ENCODE data around the gene C18orf63.

DNA sequence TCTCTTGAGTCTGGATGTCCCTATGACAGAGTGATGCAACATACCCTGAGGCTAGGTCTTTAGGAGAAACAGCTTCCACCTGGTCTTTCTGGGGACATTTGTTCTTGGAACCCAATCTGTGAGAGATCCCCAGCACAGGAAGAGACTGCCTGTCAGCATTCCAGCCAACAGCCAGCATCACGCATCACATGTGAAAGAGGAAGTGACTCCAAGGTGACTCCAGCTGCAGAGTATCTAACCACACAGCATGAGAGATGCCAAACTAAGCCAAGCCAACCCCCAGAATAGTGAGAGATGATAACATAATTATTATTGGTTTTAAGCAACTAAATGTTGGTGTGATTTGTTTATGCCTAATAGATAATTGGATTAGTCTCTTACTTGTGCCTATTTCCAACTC lies 35.7 kb downstream of the C18orf63 start:
- TF ChIP-seq, protein P1, sequence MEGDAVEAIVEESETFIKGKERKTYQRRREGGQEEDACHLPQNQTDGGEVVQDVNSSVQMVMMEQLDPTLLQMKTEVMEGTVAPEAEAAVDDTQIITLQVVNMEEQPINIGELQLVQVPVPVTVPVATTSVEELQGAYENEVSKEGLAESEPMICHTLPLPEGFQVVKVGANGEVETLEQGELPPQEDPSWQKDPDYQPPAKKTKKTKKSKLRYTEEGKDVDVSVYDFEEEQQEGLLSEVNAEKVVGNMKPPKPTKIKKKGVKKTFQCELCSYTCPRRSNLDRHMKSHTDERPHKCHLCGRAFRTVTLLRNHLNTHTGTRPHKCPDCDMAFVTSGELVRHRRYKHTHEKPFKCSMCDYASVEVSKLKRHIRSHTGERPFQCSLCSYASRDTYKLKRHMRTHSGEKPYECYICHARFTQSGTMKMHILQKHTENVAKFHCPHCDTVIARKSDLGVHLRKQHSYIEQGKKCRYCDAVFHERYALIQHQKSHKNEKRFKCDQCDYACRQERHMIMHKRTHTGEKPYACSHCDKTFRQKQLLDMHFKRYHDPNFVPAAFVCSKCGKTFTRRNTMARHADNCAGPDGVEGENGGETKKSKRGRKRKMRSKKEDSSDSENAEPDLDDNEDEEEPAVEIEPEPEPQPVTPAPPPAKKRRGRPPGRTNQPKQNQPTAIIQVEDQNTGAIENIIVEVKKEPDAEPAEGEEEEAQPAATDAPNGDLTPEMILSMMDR (conservative IDR thresholded peaks at IDR 0.05; ENCODE audit: low read length), result no peak
- TF ChIP-seq EZH2phosphoT487 (IDR thresholded peaks at IDR 0.05; ENCODE audit: borderline replicate concordance, low read depth, low read length), result no peak

Measured in OCI-LY7 (cell line).